ENCODE measurements around the gene RNF220.

- TF ChIP-seq CTCF (IDR thresholded peaks at IDR 0.05) (no peak), POLR2A (IDR thresholded peaks at IDR 0.05) (no peak)
Measured at GRCh38 chr1:44476891-44477290, 71.8 kb downstream of the RNF220 start.
